ENCODE data around the gene DNAJC4. TPM values are rescaled to one million over a fixed set of nuclear protein-coding genes. Genes with fewer than 3 reads are reported as not detected.

DNAJC4 gene
- polyA plus RNA-seq, 2 of the 4 experiments (the other 2 are of a cell fraction): 9.8 to 16.2 TPM

- 89% methylated on average over 7 of the region's 7 CpGs for WGBS (ENCODE audit: missing lambda C conversion rate)
- Histone ChIP-seq H3K27ac (no peak overlapping the region; a peak in 1 of 6 replicates), H3K9me3 (no peaks in the 10 kb centered on the region), H3K4me3 (no peak overlapping the region; the same call in 2 of the 3 replicates), H3K4me1 (peaks cover 46% of the 10 kb centered on the region), H3K4me2 (peak overlapping the region; percentile 98)
- ATAC-seq (no peak), FAIRE-seq (no peak), DNase-seq (ENCODE audit: low read depth in 1 of 2, low spot score in 1 of 2) (no peak)
- ChIA-PET CTCF (interaction anchor here (1.5 to 2.8 kb wide), 3 partner anchors 14 to 73 kb away, joined by 4 to 14 read pairs (median 4); no protein-coding TSS in a partner anchor), POLR2A (no interaction called here)
- TF ChIP-seq ATOH8 (CRISPR knock-in tag; IDR thresholded peaks at IDR 0.05; ENCODE audit: low read depth) (no peak), RNF2 (IDR thresholded peaks at IDR 0.05; ENCODE audit: borderline replicate concordance, low read depth) (no peak), CHD4 (IDR thresholded peaks at IDR 0.05; ENCODE audit: borderline replicate concordance) (no peak), MAZ (IDR thresholded peaks at IDR 0.05; ENCODE audit: borderline replicate concordance, low read depth, low read length) (no peak), CHD2 (IDR thresholded peaks at IDR 0.05; ENCODE audit: low read length, partially characterized antibody) (no peak), CEBPB (IDR thresholded peaks at IDR 0.05) (no peak), FOSB (CRISPR knock-in tag; IDR thresholded peaks at IDR 0.05) (no peak), ESRRA (IDR thresholded peaks at IDR 0.05; ENCODE audit: borderline replicate concordance, low read length) (no peak), E2F6 (IDR thresholded peaks at IDR 0.05; ENCODE audit: borderline replicate concordance, low read depth) (no peak), RAD21 (conservative IDR thresholded peaks at IDR 0.05 in 1 of 2, IDR thresholded peaks at IDR 0.05 in 1 of 2) (no peak)
These were observed 1.2 kb downstream of the DNAJC4 start for GRCh38 chr11:64231546-64231945.

- Histone ChIP-seq H3K9me3 (no peaks in the 10 kb centered on the region), H3K4me3 (no peak overlapping the region), H3K4me2 (no peak overlapping the region), H3K4me1 (peaks cover 40% of the 10 kb centered on the region), H3K27ac (no peak overlapping the region)
- no peak for DNase-seq (ENCODE audit: low read depth in 1 of 2, low spot score in 1 of 2)
- ChIA-PET POLR2A (interaction anchor here (1.0 to 1.1 kb wide), 2 partner anchors 9 to 48 kb away, joined by 3 to 6 read pairs; partner anchors contain the start of gene FKBP2), CTCF (interaction anchor here (0.9 to 2.8 kb wide), 8 partner anchors 8 to 72 kb away, joined by 3 to 14 read pairs (median 8); no protein-coding TSS in a partner anchor)
- no peak for FAIRE-seq
- ATAC-seq: no peak
- TF ChIP-seq FOXS1 (CRISPR knock-in tag; IDR thresholded peaks at IDR 0.05) (no peak), JUN (IDR thresholded peaks at IDR 0.05) (no peak), POLR2A (IDR thresholded peaks at IDR 0.05; ENCODE audit: low read length) (no peak), ATOH8 (CRISPR knock-in tag; IDR thresholded peaks at IDR 0.05; ENCODE audit: low read depth) (no peak), ESRRA (IDR thresholded peaks at IDR 0.05; ENCODE audit: borderline replicate concordance, low read length) (no peak), ELK1 (IDR thresholded peaks at IDR 0.05; ENCODE audit: low read depth, low read length) (no peak), HMGXB4 (CRISPR knock-in tag; IDR thresholded peaks at IDR 0.05; ENCODE audit: borderline replicate concordance) (no peak), CBX2 (IDR thresholded peaks at IDR 0.05; ENCODE audit: borderline replicate concordance, low read depth) (no peak), KDM5A (IDR thresholded peaks at IDR 0.05) (no peak), MYC (IDR thresholded peaks at IDR 0.05; ENCODE audit: borderline replicate concordance, low read length) (no peak), MAX (IDR thresholded peaks at IDR 0.05) (no peak), HDAC2 (IDR thresholded peaks at IDR 0.05) (no peak), NR3C1 (IDR thresholded peaks at IDR 0.05) (no peak), PHF8 (IDR thresholded peaks at IDR 0.05; ENCODE audit: borderline replicate concordance, low read depth) (no peak), HEYL (CRISPR knock-in tag; IDR thresholded peaks at IDR 0.05) (no peak), E2F6 (IDR thresholded peaks at IDR 0.05; ENCODE audit: borderline replicate concordance, low read depth) (no peak), BHLHE40 (IDR thresholded peaks at IDR 0.05; ENCODE audit: low read depth, low read length) (no peak)
- TF ChIP-seq, protein P1, sequence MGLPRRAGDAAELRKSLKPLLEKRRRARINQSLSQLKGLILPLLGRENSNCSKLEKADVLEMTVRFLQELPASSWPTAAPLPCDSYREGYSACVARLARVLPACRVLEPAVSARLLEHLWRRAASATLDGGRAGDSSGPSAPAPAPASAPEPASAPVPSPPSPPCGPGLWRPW (IDR thresholded peaks at IDR 0.05): no peak
- TF ChIP-seq, protein P2, sequence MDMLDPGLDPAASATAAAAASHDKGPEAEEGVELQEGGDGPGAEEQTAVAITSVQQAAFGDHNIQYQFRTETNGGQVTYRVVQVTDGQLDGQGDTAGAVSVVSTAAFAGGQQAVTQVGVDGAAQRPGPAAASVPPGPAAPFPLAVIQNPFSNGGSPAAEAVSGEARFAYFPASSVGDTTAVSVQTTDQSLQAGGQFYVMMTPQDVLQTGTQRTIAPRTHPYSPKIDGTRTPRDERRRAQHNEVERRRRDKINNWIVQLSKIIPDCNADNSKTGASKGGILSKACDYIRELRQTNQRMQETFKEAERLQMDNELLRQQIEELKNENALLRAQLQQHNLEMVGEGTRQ (IDR thresholded peaks at IDR 0.05): no peak
- WGBS (ENCODE audit: missing lambda C conversion rate): 92% methylated on average over 15 of the region's 15 CpGs
These were observed 2.0 kb downstream of the DNAJC4 start for GRCh38 chr11:64232182-64232966.

Measured in A549 (cell line).